Immature natural killer cell (primary cell): ENCODE results near the gene SLC25A4. TPM values are rescaled to one million over a fixed set of nuclear protein-coding genes. Genes with fewer than 3 reads are reported as not detected.
A peak's percentile ranks its signal among the peaks of the same experiment; 100 is the strongest.

Experiments used
- DNase-seq, 3 donors: peaks; one replicate each; pipeline ENCODE4 v3.0.0; 2022; ENCODE audit warnings: mixed read lengths in 1 of 3
- H3K27ac Mint-ChIP-seq, 6 donors: one replicate each; pipeline ENCODE4 v1.8.0; 2020; ENCODE audit warnings: mixed read lengths in 6 of 6, mild to moderate bottlenecking in 5 of 6, inconsistent platforms in 4 of 6, moderate library complexity in 3 of 6
- H3K27me3 Mint-ChIP-seq, 3 donors: one replicate each; pipeline ENCODE4 v1.8.0; 2020 to 2021; ENCODE audit warnings: low read depth in 3 of 3, mild to moderate bottlenecking in 3 of 3, mixed read lengths in 3 of 3, moderate library complexity in 3 of 3, inconsistent platforms in 1 of 3
- H3K36me3 Mint-ChIP-seq, 3 donors: one replicate each; pipeline ENCODE4 v1.8.0; 2020; ENCODE audit warnings: mixed read lengths in 3 of 3, inconsistent platforms in 2 of 3, mild to moderate bottlenecking in 2 of 3
- H3K4me1 Mint-ChIP-seq, 2 donors: one replicate each; pipeline ENCODE4 v1.8.0; 2020; ENCODE audit warnings: inconsistent platforms in 2 of 2, mild to moderate bottlenecking in 2 of 2, mixed read lengths in 2 of 2, moderate library complexity in 1 of 2
- H3K4me3 Mint-ChIP-seq, 5 donors: one replicate each; pipeline ENCODE4 v1.8.0; 2020; ENCODE audit warnings: mild to moderate bottlenecking in 5 of 5, mixed read lengths in 5 of 5, inconsistent platforms in 3 of 5, moderate library complexity in 3 of 5
- H3K9me3 Mint-ChIP-seq, 6 donors: one replicate each; pipeline ENCODE4 v1.8.0; 2020; ENCODE audit warnings: mild to moderate bottlenecking in 6 of 6, mixed read lengths in 6 of 6, inconsistent platforms in 4 of 6, moderate library complexity in 3 of 6
- polyA plus RNA-seq, 3 donors: library from polyadenylated mRNA; unstranded; fragments of 300-500 nt; fragmentation: Illumina TruSeq; gene quantifications; one replicate each; pipeline ENCODE4 v1.2.3, GENCODE V29; 2021

The SLC25A4 gene
- polyA plus RNA-seq, 3 donors from 2014 or later: 17.9 to 21.9 (median 18.9) TPM

DNA sequence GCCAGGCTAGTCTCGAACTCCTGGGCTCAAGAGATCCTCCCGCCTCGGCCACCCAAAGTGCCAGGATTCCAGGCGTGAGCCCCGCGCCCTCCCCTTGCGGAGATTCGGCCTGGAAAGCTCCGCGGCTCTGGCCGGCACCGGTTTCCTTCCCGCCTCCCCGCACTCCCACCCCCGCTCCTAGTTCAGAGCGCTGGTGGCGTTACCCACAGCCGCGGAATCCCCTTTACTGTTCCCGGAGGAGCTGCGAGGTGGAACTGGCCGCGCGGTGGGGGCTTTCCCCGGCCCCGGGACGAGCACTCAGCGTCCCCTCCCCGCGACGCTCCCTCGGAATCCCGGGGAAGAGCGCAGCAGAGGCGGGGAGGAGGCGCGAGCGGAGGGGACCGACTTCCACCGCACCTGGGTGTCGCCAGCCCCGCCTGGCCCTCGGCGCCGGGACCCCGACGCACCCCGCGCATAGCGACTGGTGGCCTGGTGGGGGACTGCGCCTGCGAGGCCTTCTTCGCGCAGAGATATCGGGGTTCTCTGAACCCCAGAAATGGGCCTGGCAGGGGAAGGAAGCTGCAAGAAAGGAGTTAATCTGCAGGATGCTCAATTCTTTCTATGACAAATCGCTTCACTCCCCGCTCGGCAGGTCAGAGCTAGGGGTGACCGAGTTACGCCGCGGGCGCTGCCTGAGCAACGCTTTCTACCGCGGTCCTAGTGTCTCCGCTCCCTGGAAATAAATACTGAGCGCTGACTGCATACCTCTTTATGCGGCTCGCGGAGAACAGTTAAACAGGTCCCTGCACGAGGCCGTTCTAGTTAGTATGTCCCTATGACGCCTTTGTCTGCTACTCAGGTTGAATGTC lies 14.6 kb upstream of the SLC25A4 start:
- no peak overlapping the region for H3K27ac Mint-ChIP-seq
- peak overlapping the region; percentile 69 to 82 (median 77) for H3K4me3 Mint-ChIP-seq
- no peaks in the 10 kb centered on the region for H3K9me3 Mint-ChIP-seq
- H3K36me3 Mint-ChIP-seq: peaks cover 0 to 3% (median 0%) of the 10 kb centered on the region in 3 donors
- peaks cover 7 to 8% of the 10 kb centered on the region in 2 donors for H3K4me1 Mint-ChIP-seq
- H3K27me3 Mint-ChIP-seq: peaks cover 8 to 33% (median 14%) of the 10 kb centered on the region in 3 donors
- DNase-seq: peak in 1 of 3 donors; percentile 17

DNA sequence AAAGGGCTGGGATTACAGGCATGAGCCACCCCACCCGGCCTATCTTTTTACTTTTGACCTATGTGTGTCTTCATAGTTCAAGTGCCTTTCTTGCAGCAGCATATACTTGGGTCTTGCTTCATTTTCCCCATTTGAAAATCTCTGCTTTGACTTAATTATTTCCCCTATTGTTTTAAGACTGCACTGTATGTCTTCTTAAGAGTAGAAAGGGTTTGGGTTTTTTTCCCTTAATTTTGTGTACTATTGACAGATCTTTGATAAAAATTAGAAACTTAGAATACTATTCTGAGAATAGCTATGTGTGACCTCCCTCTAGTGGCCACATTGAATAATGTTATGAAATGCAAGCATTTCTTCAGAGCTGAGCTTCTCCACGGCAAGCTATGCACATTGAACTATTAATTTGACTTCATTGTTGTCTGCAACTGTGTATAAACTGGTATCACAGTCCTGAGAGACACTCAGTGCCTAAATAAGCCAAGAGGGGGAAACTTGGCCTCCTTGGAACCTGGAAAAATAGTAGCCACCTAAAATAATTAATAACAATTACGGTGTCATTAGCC lies 8.7 kb upstream of the SLC25A4 start:
- peaks cover 0 to under 1% of the 10 kb centered on the region in 2 donors for H3K4me1 Mint-ChIP-seq
- no peaks in the 10 kb centered on the region for H3K9me3 Mint-ChIP-seq
- H3K4me3 Mint-ChIP-seq: no peak overlapping the region
- peak; percentile 14 to 43 (median 28) for DNase-seq
- no peak overlapping the region for H3K27ac Mint-ChIP-seq
- no peaks in the 10 kb centered on the region for H3K36me3 Mint-ChIP-seq
- peaks cover 7 to 22% (median 12%) of the 10 kb centered on the region in 3 donors for H3K27me3 Mint-ChIP-seq

DNA sequence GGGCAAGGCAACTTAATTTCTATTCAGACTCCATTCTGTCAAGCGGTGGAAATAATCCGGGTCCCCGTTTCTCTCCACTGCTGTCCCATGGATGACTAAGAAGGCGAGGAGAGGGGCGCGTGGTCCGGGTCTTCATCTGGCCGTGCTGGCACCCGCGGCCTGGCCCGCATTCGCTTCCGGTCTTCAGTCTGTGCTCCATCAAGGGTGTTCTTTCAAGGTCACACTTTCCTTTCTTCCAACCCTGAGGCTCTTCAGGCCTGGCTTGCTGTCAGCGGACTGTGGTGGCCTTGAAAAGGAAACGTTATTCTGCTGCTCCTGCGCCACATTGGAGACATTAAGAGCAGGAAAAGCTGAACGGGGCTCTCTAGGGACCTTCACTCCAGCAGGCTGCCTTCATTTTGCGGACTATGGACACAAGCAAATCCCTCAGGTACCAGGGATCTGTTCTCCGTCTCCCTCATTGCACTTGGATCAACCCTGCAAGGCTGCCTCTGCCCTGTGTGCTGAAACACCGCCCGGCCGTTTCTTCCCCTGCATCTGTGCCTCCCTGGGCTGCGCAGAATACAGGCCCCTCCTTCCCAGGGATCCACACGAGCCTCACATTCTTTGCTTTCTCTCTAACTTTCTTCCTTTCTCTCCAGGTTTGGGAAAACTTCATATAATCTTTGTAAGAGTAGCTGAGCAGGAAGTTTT lies 5.7 kb upstream of the SLC25A4 start:
- DNase-seq: no peak
- H3K27ac Mint-ChIP-seq: no peak overlapping the region
- no peaks in the 10 kb centered on the region for H3K9me3 Mint-ChIP-seq
- H3K27me3 Mint-ChIP-seq: peaks cover 7 to 13% (median 11%) of the 10 kb centered on the region in 3 donors
- H3K4me1 Mint-ChIP-seq: peaks cover 2 to 8% of the 10 kb centered on the region in 2 donors
- H3K4me3 Mint-ChIP-seq: no peak overlapping the region
- no peaks in the 10 kb centered on the region for H3K36me3 Mint-ChIP-seq

DNA sequence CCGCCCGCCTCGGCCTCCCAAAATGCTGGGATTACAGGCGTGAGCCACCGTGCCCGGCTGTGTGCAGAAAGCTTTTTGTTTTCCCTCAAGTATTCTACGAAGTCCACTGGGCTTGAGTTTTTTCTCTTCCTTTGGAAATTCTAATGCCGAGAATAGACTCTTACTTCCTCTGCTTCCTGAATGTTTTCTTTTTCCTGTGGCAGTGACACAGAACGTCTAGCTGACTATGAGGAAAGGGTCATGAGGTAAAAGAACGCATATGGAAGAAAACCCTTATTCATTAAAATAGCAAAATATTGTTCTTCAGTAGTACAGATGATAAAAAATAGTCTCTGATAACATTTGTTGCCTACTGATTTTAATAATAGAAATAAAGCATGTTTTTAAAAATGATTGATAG lies 4.9 kb upstream of the SLC25A4 start:
- no peaks in the 10 kb centered on the region for H3K36me3 Mint-ChIP-seq
- H3K27me3 Mint-ChIP-seq: peaks cover 7 to 13% (median 11%) of the 10 kb centered on the region in 3 donors
- H3K4me1 Mint-ChIP-seq: peaks cover 5 to 12% of the 10 kb centered on the region in 2 donors
- DNase-seq: no peak
- no peak overlapping the region for H3K27ac Mint-ChIP-seq
- H3K4me3 Mint-ChIP-seq: no peak overlapping the region
- H3K9me3 Mint-ChIP-seq: no peaks in the 10 kb centered on the region

DNA sequence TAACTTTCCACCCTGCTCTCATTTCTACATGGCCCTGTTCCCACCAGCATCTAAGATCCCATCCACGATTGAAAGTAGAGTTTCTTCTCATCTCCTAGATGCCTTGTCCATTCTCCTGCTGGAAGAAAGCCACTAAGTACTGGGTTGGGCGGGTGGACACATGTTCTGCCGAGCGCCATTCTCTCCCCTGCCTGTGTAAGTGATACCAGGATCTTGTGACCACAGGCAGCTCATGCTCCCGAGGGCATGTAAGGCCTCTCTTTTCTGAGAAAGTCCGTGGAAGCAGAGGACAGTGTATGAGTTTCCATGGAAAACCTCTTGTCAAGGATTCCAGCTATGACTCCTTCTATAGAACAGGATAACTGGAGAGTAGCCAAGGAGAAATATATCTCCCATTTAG lies 3.3 kb upstream of the SLC25A4 start:
- no peak overlapping the region for H3K4me3 Mint-ChIP-seq

DNA sequence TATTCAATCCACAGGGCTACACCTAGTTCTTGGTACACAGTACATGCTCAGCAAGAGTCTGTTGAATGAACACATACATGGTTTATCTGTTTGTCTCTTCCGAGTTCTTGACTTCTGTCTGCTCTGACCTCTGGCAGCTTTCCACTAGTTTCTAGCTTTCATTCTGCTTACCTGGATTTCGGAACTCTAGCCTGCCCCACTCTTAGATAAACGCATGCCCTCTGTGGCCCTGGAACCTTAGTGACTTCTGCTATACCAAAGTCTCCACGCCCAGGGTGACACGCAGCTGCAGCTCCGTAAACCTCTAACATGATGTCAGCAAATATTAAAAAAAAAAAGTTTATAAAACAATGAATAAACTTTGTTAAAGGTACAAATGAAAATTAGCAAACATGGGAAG lies 1.3 kb upstream of the SLC25A4 start:
- no peak overlapping the region for H3K27ac Mint-ChIP-seq
- H3K4me3 Mint-ChIP-seq: peak overlapping the region in 3 of 5 donors; percentile 17 to 97 (median 91)
- peaks cover 20 to 34% of the 10 kb centered on the region in 2 donors for H3K4me1 Mint-ChIP-seq
- DNase-seq: no peak
- no peaks in the 10 kb centered on the region for H3K9me3 Mint-ChIP-seq
- H3K27me3 Mint-ChIP-seq: peaks cover 3 to 8% (median 7%) of the 10 kb centered on the region in 3 donors
- H3K36me3 Mint-ChIP-seq: peaks cover 0 to 1% (median 0%) of the 10 kb centered on the region in 3 donors

More for the DNA sequence above, 3.3 kb upstream of the SLC25A4 start:
- Mint-ChIP-seq H3K27me3 (peaks cover 7 to 13% (median 10%) of the 10 kb centered on the region in 3 donors), H3K36me3 (no peaks in the 10 kb centered on the region), H3K9me3 (no peaks in the 10 kb centered on the region), H3K27ac (no peak overlapping the region), H3K4me1 (peaks cover 15 to 26% of the 10 kb centered on the region in 2 donors)
- DNase-seq: no peak

DNA sequence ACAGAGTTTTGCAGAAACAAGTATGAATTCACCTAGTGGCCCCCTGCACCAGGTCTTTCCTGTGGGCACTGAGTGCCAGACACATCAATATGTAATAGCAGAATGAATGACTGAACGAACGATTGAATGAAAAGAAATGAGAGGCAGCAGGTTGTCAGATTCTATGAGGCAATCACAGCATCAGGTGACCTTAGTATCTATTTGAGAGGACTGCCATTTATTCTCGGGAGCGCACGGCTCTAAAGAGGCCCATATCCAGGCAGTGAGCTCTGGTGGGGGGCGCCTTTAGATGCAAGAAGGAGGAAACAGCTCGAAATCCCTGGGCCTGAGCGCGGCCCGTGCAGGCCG lies 528 bp upstream of the SLC25A4 start:
- Mint-ChIP-seq H3K4me3 (peak overlapping the region; percentile 84 to 97 (median 93)), H3K27me3 (peaks cover 3 to 8% (median 5%) of the 10 kb centered on the region in 3 donors), H3K36me3 (peaks cover 0 to 5% (median 0%) of the 10 kb centered on the region in 3 donors), H3K4me1 (peaks cover 20 to 34% of the 10 kb centered on the region in 2 donors), H3K9me3 (no peaks in the 10 kb centered on the region), H3K27ac (peak overlapping the region; percentile 80 to 94 (median 89))
- DNase-seq: no peak

DNA sequence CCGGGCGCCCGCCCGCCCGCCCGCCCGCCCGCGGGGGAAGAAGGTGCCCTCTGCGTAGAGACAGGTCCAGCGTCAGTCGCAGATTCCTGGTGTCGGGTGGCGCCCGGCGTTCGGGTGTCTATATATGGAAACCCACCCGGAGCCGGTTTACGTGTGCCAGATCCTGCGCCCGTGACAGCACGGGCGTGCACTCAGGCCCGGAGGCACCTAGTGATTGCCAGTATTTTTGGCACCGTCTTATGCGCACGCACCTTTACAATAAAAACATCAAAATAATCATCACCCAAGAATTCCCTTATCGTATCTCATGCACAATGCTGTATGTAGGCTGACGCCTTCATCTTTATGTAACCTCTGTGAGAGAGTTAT lies 519 bp downstream of the SLC25A4 start:
- Mint-ChIP-seq H3K4me1 (peaks cover 20 to 34% of the 10 kb centered on the region in 2 donors), H3K27ac (peak overlapping the region in 5 of 6 donors; percentile 11 to 80 (median 54)), H3K27me3 (peaks cover 2 to 3% (median 2%) of the 10 kb centered on the region in 3 donors), H3K9me3 (no peaks in the 10 kb centered on the region), H3K36me3 (peaks cover 0 to 5% (median 0%) of the 10 kb centered on the region in 3 donors), H3K4me3 (peak overlapping the region; percentile 80 to 91 (median 84))
- no peak for DNase-seq

DNA sequence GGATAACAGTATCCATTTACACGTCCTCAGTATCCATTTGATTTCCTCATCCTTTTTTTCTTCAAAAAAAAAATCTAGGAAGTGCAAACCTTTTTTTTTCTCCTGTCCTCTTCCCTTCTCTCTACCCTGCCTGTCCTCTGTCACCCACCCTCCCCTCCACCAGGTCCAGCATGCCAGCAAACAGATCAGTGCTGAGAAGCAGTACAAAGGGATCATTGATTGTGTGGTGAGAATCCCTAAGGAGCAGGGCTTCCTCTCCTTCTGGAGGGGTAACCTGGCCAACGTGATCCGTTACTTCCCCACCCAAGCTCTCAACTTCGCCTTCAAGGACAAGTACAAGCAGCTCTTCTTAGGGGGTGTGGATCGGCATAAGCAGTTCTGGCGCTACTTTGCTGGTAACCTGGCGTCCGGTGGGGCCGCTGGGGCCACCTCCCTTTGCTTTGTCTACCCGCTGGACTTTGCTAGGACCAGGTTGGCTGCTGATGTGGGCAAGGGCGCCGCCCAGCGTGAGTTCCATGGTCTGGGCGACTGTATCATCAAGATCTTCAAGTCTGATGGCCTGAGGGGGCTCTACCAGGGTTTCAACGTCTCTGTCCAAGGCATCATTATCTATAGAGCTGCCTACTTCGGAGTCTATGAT lies 1.7 kb downstream of the SLC25A4 start:
- Mint-ChIP-seq H3K36me3 (peaks cover 0 to 5% (median 0%) of the 10 kb centered on the region in 3 donors), H3K4me1 (peaks cover 20 to 35% of the 10 kb centered on the region in 2 donors), H3K27ac (no peak overlapping the region), H3K9me3 (no peaks in the 10 kb centered on the region), H3K4me3 (peak overlapping the region; percentile 24 to 89 (median 46)), H3K27me3 (peaks cover 2 to 3% (median 2%) of the 10 kb centered on the region in 3 donors)
- DNase-seq: no peak

DNA sequence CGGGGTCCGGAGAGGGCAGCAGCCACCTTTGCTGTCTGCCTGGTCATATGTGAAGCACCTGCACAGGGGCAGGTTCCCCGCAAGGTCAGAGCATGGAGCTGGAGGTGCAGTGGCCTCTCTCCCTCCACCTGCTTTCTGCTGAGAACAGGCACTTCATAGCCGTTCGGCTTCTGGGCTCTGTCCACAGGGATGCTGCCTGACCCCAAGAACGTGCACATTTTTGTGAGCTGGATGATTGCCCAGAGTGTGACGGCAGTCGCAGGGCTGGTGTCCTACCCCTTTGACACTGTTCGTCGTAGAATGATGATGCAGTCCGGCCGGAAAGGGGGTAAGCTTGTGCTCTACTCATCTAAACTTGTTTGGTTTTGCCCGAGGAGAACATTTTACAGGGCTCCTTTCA lies 2.5 kb downstream of the SLC25A4 start:
- Mint-ChIP-seq H3K27me3 (peaks cover 0 to 3% (median 2%) of the 10 kb centered on the region in 3 donors), H3K36me3 (peaks cover 0 to 8% (median 0%) of the 10 kb centered on the region in 3 donors), H3K9me3 (no peaks in the 10 kb centered on the region), H3K4me3 (no peak overlapping the region), H3K4me1 (peaks cover 24 to 44% of the 10 kb centered on the region in 2 donors), H3K27ac (no peak overlapping the region)
- no peak for DNase-seq

DNA sequence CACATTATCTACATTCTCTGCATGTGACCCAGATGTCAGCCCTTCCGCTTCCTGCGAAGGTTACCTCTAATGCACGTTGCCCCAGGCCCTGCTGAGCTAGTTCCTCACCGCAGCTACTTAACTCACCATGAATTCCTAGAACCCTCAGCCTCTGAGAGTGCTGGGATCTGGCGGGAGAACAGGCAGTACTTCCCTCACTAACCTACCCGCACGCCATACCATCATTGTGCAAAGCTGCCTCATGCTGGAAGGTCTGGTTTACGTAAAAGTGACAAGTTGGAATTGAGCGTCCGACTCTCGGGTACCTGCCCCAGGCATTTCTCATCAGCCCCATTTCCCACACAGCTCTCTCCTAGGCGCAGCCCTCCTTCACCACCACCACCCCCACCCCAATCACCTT lies 6.3 kb downstream of the SLC25A4 start:
- Mint-ChIP-seq H3K4me3 (no peak overlapping the region), H3K9me3 (no peaks in the 10 kb centered on the region), H3K4me1 (peaks cover 12 to 30% of the 10 kb centered on the region in 2 donors), H3K27me3 (no peaks in the 10 kb centered on the region), H3K36me3 (peaks cover 3 to 19% (median 18%) of the 10 kb centered on the region in 3 donors), H3K27ac (peak overlapping the region in 3 of 6 donors; percentile 10 to 46 (median 33))
- no peak for DNase-seq

DNA sequence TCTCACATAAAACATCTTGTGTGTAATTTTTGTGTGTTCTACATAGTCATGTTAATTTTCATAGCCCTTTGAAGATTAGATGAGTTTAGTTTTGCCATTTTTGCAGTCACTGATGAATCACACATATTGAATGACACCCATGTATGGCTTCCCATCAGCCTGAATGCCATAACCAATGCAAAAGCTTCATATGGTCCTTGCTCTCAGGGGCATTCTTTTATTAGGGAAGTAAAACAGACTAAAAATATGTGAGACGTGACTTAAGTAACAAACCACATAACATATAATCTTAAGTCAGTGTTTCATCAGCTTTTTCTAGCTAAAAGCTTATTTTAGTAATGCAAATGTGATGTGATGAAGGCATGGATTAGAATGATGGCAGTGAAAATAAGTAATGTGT lies 8.2 kb downstream of the SLC25A4 start:
- H3K4me1 Mint-ChIP-seq: peaks cover 5 to 18% of the 10 kb centered on the region in 2 donors
- peak overlapping the region in 1 of 6 donors; percentile 50 for H3K27ac Mint-ChIP-seq
- no peak overlapping the region for H3K4me3 Mint-ChIP-seq
- H3K36me3 Mint-ChIP-seq: peaks cover 3 to 24% (median 21%) of the 10 kb centered on the region in 3 donors
- no peak for DNase-seq
- no peaks in the 10 kb centered on the region for H3K9me3 Mint-ChIP-seq
- no peaks in the 10 kb centered on the region for H3K27me3 Mint-ChIP-seq

DNA sequence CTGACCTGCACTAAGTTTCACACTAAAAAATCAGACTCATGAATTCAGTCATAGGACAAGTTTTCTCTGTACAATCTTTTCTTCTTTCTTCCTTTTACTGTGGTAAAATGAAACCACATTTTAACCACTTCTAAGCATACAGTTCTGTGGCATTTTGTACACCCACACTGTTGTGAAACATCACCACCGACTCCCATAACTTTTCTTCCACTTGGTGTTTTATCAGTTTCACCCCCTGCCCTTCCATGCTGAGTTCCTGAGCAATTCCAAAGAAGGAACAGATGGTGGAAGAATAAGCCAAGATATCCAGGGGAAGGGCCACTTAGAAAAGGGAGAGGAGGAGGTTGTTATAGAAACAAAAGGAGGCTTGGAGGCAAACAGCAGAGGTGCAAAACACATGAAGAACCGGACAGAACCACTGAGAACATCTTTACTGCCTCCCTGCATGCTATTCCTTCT lies 22.6 kb downstream of the SLC25A4 start:
- Mint-ChIP-seq H3K27ac (peak overlapping the region in 4 of 6 donors; percentile 5 to 77 (median 45)), H3K4me1 (peaks cover 11 to 22% of the 10 kb centered on the region in 2 donors), H3K9me3 (no peaks in the 10 kb centered on the region), H3K27me3 (peaks cover 0 to 2% (median 1%) of the 10 kb centered on the region in 3 donors), H3K36me3 (peaks cover 26 to 47% (median 45%) of the 10 kb centered on the region in 3 donors), H3K4me3 (peak overlapping the region in 4 of 5 donors; percentile 16 to 39 (median 36))
- peak in 2 of 3 donors; percentile 23 to 28 for DNase-seq
